GM12874 (cell line): ENCODE data around the gene MFNG.

Source experiments
- CTCF ChIP-seq: IDR thresholded peaks from 2 replicates; pipeline ENCODE4 v1.5.1; 2011; ENCODE audit warnings: low read depth, mild to moderate bottlenecking, control low read depth, low read length, moderate library complexity; ENCODE audit not compliant: insufficient read depth

The MFNG gene

DNA sequence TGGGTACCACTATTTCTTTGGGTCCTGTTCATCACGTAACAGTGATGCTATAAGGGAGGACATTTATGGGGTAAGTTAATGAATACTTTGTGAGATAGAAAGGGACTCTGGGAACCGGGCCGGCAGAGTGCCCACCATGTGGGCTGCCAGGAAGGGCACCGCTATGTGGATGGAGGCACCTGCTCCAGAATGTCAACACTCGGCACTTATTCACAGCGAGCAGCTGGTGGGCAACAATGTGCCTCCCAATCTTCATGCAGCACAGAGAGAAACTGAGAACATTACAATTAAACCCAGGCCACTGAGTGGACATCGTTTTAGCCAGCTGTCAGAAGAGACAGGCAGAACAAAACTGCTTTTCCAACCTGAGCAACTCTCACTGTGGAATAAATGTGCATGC is 43.1 kb downstream of the MFNG start:
- no peak for TF ChIP-seq CTCF

DNA sequence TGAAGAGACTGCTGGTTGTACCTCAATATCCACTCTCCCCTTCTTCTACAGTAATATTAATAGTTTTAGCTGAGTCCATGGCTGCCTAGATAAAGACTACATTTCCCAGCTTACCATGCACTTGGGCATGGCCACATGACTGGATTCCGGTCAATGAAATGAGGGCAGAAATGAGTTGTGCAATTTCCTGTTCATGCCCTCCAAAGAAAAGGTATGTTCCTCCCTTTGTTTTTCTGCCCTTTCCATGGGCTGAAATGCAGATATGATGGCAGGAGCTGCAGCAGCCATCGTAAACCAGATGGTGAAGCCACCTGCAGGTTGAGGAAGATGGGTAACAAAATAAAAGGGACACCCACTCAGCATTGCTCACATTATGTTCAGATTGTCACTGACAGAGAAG is 43.6 kb downstream of the MFNG start:
- no peak for TF ChIP-seq CTCF

DNA sequence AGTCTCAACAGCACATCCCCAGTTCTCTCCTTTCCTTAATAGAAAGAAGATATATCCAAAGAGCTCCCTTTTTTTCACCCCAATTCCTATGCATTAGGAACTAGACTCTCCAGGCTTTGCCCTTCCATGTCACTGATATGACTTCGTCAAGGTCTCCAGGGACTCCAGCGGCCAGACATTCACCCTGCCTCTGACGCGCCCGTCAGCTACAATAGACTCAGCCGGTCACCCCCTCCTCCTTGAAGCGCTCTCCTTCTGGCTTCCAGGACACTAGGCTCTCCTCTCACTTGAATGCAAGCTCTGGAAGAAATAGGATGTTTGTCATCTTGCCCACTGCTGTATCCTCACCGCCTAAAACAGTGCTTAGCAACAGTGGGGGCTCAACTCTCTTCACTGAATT is 44.0 kb downstream of the MFNG start:
- no peak for TF ChIP-seq CTCF

GRCh38 chr22:37440875-37441274 is 45.3 kb downstream of the MFNG start:
- TF ChIP-seq CTCF: no peak

GRCh38 chr22:37439347-37439746 is 46.8 kb downstream of the MFNG start:
- TF ChIP-seq CTCF: no peak

- no peak for TF ChIP-seq CTCF
These were observed 50.1 kb downstream of the MFNG start for GRCh38 chr22:37435970-37436603.

GRCh38 chr22:37433786-37434185 is 52.4 kb downstream of the MFNG start:
- TF ChIP-seq CTCF: no peak
